ENCODE measurements around the gene CCDC88B.

The CCDC88B gene

DNA sequence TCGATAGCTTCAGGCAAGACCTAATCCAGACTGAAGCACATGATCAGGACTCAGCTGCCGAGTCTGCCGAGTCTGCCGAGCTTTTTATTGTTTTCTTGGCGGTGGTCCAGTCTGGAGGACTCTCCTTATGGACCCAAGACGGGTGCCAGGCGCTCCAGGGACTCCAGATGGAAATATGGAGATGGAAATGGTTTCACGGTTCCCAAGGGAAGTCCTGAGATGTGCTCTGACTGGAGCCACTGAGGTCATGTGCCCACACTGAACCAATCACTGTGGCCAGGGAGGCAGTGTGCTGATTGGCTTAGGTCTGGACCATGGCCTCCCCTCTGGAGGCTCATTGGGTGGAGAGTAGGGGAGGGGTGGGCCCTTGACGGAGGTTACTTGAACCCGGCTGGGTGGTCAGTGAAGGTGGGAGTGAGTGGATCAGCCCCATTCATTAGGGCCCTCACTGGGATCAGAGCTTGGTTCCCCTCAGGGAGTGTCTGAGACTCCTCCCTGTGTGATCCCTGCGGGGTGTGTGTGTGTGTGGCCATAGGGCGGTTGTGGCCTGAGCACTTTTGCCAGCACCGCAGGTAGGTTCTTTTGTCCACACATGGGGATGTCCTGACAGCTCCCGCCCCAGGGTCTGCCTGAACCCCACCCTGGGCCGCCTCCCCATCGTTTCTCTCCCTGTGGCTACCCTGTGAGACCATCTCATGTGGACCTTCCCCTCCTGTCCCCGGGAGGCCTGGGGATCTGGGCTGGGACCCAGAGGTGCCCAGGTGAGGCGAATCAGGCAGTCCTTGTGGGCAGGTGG is 33.0 kb downstream of the CCDC88B start:
- no peak for TF ChIP-seq FOXP2 (optimal IDR thresholded peaks at IDR 0.05; ENCODE audit: borderline replicate concordance, extremely low read depth, extremely low read length, insufficient read depth)

- TF ChIP-seq POLR2AphosphoS5 (IDR thresholded peaks at IDR 0.05; ENCODE audit: low read depth, low read length) (no peak), SIN3A (IDR thresholded peaks at IDR 0.05; ENCODE audit: borderline replicate concordance, insufficient read depth, low read length) (no peak), FOXP2 (optimal IDR thresholded peaks at IDR 0.05; ENCODE audit: borderline replicate concordance, extremely low read depth, extremely low read length, insufficient read depth) (no peak), REST (IDR thresholded peaks at IDR 0.05; ENCODE audit: insufficient read depth in 1 of 2, low read depth in 2 of 2, low read length in 2 of 2) (no peak), TAF1 (IDR thresholded peaks at IDR 0.05; ENCODE audit: borderline replicate concordance, insufficient read depth, low read length) (no peak)
These were observed 33.6 kb downstream of the CCDC88B start for GRCh38 chr11:64373598-64373974.

GRCh38 chr11:64376071-64376470 is 36.1 kb downstream of the CCDC88B start:
- no peak for TF ChIP-seq POLR2AphosphoS5 (IDR thresholded peaks at IDR 0.05; ENCODE audit: low read depth, low read length)
- TF ChIP-seq SIN3A (IDR thresholded peaks at IDR 0.05; ENCODE audit: borderline replicate concordance, insufficient read depth, low read length), result no peak
- TF ChIP-seq TAF1 (IDR thresholded peaks at IDR 0.05; ENCODE audit: borderline replicate concordance, insufficient read depth, low read length), result no peak
- TF ChIP-seq FOXP2 (optimal IDR thresholded peaks at IDR 0.05; ENCODE audit: borderline replicate concordance, extremely low read depth, extremely low read length, insufficient read depth), result no peak
- TF ChIP-seq REST (IDR thresholded peaks at IDR 0.05; ENCODE audit: insufficient read depth in 1 of 2, low read depth in 2 of 2, low read length in 2 of 2), result no peak

DNA sequence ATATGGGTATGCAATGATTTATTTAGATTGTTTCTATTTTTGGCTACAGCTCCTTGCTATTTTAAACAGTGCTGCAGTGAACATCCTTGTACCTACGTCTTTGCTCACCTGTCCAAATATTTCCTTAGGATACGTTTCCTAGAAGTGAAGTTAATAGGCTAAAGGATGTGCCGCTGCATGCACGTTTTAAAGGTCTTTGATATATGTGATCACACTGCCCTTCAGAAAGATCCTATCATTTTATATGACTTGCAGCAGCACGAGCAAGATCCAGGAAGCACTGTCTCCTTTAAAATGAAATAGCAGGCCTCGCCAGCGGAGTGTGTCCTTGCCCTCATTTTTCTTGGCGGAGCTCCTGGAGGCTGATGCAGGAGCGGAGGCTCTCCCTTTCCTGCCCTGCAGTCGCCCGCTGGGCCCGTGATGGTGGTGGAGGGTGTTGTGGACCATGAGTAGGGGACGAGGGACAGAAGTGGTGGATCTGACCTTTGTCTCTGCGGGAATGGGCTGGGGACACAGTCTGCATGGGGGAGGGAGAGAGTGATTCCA is 38.4 kb downstream of the CCDC88B start:
- TF ChIP-seq FOXP2 (optimal IDR thresholded peaks at IDR 0.05; ENCODE audit: borderline replicate concordance, extremely low read depth, extremely low read length, insufficient read depth) (no peak), POLR2AphosphoS5 (IDR thresholded peaks at IDR 0.05; ENCODE audit: low read depth, low read length) (no peak)

DNA sequence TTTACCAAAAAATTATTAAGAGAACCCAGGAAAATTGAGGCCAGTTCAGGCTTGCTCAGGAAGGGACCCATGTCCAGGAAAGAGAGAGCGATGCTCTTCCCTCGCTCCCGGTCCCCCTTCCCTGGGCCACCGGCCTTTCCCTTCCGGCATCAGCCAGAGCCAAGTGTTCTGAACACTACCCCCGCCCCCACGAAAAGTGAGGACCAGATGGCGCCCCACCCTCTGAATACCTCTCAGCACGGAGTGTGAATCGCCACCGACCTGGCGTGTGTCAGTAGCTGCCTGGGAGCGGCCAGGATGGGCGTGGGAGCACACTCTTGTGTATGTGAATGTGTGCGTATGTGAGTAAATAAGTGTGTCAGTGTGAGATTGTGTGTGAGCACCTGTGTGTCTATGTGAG is 39.2 kb downstream of the CCDC88B start:
- TF ChIP-seq REST (IDR thresholded peaks at IDR 0.05; ENCODE audit: insufficient read depth in 1 of 2, low read depth in 2 of 2, low read length in 2 of 2) (no peak), FOXP2 (optimal IDR thresholded peaks at IDR 0.05; ENCODE audit: borderline replicate concordance, extremely low read depth, extremely low read length, insufficient read depth) (no peak), TAF1 (IDR thresholded peaks at IDR 0.05; ENCODE audit: borderline replicate concordance, insufficient read depth, low read length) (no peak), SIN3A (IDR thresholded peaks at IDR 0.05; ENCODE audit: borderline replicate concordance, insufficient read depth, low read length) (no peak), POLR2AphosphoS5 (IDR thresholded peaks at IDR 0.05; ENCODE audit: low read depth, low read length) (no peak)

Data from PFSK-1 (cell line).